ENCODE results near the gene HOXD10. TPM values are rescaled to one million over a fixed set of nuclear protein-coding genes. Genes with fewer than 3 reads are reported as not detected.

HOXD10 gene
- total RNA-seq, 1 donor from 2014 or later = not detected

DNA sequence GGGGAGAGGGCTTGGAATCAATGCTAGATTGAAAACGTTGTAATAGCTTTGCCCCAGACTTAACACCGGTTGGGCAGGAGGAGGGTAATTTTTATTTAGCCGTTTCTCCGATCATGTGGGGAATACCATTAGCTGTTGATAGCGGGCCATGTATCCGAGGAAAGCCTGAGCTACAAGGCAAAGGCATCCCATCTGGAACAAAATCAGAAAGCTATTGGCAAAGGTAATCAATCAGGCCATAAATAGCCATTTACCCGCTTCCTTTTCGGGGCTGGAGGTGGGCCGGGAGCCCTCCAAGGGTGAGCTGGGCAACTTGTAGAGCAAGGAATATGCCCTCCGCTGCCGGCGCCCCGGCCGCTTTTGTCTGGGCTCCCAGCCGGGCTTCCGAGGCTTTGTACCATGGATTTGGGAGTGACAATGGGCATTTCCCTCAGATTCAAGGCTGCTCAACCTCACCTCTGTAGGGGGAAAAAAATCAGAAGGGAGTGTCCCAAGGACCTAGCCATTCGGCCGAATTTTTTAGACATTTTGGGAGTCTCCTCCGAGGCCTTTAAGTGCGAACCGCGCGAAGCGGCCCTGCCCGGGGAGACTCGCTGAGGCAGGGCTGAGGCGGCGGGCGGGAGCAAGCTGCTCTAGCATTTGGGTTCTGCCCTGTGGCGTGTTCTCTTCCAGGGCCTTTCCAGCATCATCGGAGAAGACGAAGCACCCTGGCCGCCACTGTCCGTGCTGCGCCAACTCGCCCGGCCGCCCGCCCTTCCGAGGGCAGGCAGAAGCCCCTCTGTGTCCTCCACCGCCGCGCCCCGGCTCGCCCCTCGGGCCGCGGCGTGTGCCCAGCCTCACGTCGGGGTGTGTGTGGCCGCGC, 4.8 kb downstream of the HOXD10 start:
- Histone ChIP-seq H3K27me3 (ENCODE audit: low read depth) (peaks cover 100% of the 10 kb centered on the region), H3K9me3 (no peaks in the 10 kb centered on the region), H3K4me1 (peaks cover 13% of the 10 kb centered on the region), H3K4me3 (no peak overlapping the region), H3K36me3 (no peaks in the 10 kb centered on the region), H3K27ac (no peak overlapping the region)
- TF ChIP-seq CTCF (IDR thresholded peaks at IDR 0.05) = no peak
- intact Hi-C loops (cut with DNase I) = no loop called here
- DNase-seq = no peak
- ATAC-seq = no peak

DNA sequence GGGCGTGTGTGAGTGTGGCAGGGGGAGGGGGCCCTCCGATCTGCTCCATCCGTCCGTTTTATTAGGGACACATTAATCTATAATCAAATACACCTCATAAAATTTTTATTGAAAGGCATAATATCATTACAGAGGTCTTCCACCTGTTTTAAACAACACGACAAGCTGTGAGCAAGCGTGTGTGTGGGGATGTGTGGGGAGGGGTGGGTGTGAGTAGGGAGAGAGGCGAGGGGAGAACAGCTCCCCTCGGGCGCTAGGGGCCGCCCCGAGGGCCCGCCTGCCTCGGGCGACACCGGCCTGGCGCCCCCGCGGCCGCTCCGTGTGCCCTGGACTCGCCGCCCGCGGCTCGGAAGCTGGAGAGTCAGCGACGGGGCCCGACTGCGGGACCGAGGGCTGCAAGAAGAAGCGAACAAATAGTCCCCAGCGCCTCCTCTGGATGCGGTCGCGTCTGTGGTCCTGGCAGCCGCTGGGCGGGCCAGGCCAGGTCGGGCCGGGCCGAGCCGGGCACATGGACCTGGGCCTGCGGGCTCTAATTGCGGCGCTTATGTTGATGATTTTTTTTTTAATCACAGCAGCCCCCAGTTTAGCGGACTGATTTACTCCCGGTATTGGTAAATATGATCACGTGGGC, 5.6 kb downstream of the HOXD10 start:
- no peaks in the 10 kb centered on the region for H3K36me3 ChIP-seq
- DNase-seq (no peak), ATAC-seq (peak in 1 of 2 donors; percentile 22)
- H3K4me1 ChIP-seq = peaks cover 13% of the 10 kb centered on the region
- TF ChIP-seq CTCF (IDR thresholded peaks at IDR 0.05) = no peak
- no peaks in the 10 kb centered on the region for H3K9me3 ChIP-seq
- no peak overlapping the region for H3K27ac ChIP-seq
- peaks cover 100% of the 10 kb centered on the region for H3K27me3 ChIP-seq (ENCODE audit: low read depth)
- intact Hi-C loops (cut with DNase I) = no loop called here
- H3K4me3 ChIP-seq = peak overlapping the region; percentile 41

DNA sequence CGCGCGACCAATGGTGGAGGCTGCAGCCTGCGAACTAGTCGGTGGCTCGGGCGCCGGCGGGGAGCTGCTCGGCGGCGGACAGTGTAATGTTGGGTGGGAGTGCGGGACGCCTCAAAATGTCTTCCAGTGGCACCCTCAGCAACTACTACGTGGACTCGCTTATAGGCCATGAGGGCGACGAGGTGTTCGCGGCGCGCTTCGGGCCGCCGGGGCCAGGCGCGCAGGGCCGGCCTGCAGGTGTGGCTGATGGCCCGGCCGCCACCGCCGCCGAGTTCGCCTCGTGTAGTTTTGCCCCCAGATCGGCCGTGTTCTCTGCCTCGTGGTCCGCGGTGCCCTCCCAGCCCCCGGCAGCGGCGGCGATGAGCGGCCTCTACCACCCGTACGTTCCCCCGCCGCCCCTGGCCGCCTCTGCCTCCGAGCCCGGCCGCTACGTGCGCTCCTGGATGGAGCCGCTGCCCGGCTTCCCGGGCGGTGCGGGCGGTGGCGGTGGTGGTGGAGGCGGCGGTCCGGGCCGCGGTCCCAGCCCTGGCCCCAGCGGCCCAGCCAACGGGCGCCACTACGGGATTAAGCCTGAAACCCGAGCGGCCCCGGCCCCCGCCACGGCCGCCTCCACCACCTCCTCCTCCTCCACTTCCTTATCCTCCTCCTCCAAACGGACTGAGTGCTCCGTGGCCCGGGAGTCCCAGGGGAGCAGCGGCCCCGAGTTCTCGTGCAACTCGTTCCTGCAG, 6.3 kb downstream of the HOXD10 start, which contains the start of gene HOXD9:
TSS of gene HOXD9 (plus strand) at position 37 of the 728 bp plus-strand sequence. CDS start at position 87, 50 bp downstream.
- H3K36me3 ChIP-seq = no peaks in the 10 kb centered on the region
- no peaks in the 10 kb centered on the region for H3K9me3 ChIP-seq
- intact Hi-C loops (cut with DNase I) = no loop called here
- no peak for TF ChIP-seq CTCF (IDR thresholded peaks at IDR 0.05)
- H3K4me3 ChIP-seq = peak within 1 kb of the TSS; percentile 41
- H3K4me1 ChIP-seq = peaks cover 13% of the 10 kb centered on the region
- H3K27me3 ChIP-seq (ENCODE audit: low read depth) = peaks cover 98% of the 10 kb centered on the region
- no peak within 1 kb of the TSS for H3K27ac ChIP-seq
- no peak for DNase-seq
- ATAC-seq = peak in 1 of 2 donors; percentile 27

DNA sequence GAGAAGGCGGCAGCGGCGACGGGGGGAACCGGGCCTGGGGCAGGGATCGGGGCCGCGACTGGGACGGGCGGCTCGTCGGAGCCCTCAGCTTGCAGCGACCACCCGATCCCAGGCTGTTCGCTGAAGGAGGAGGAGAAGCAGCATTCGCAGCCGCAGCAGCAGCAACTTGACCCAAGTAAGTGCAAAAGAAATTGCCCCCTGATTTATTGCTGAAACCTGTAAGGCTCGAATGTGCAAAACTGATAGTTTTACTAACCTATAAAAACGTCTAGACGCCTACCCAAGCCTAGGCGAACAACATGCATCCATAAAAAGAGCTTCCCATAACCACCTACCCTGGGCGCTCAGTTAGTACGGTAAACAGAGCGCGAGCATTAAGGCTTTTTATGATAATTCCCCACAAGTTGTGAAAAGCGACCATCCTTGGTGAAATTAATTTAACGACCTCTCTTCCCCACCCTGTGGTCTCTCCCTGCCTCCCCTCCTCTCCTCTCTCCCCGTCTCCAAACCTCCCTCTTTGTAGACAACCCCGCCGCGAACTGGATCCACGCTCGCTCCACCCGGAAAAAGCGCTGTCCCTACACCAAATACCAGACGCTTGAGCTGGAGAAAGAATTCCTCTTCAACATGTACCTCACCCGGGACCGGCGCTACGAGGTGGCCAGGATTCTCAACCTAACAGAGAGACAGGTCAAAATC, 7.0 kb downstream of the HOXD10 start:
- no peak for TF ChIP-seq CTCF (IDR thresholded peaks at IDR 0.05)
- peaks cover 14% of the 10 kb centered on the region for H3K4me1 ChIP-seq
- intact Hi-C loops (cut with DNase I) = no loop called here
- DNase-seq (no peak), ATAC-seq (no peak)
- H3K4me3 ChIP-seq = peak overlapping the region; percentile 41
- no peaks in the 10 kb centered on the region for H3K36me3 ChIP-seq
- no peaks in the 10 kb centered on the region for H3K9me3 ChIP-seq
- no peak overlapping the region for H3K27ac ChIP-seq
- H3K27me3 ChIP-seq (ENCODE audit: low read depth) = peaks cover 98% of the 10 kb centered on the region

Measured in lower lobe of right lung (tissue), 2 donors.